Glutamatergic neuron (in vitro differentiated cells): ENCODE data around the gene DLX3. TPM values are rescaled to one million over a fixed set of nuclear protein-coding genes. Genes with fewer than 3 reads are reported as not detected.

Source experiments
- DNase-seq: peaks from one replicate; pipeline ENCODE4 v3.0.0; 2022
- H3K27ac Mint-ChIP-seq: one replicate; pipeline ENCODE4 v1.8.0; 2020; ENCODE audit warnings: mild to moderate bottlenecking, mixed read lengths, inconsistent platforms; ENCODE audit not compliant: unreplicated experiment
- H3K27me3 Mint-ChIP-seq: one replicate; pipeline ENCODE4 v1.8.0; 2020; ENCODE audit warnings: mild to moderate bottlenecking, moderate library complexity, mixed read lengths, inconsistent platforms; ENCODE audit not compliant: unreplicated experiment
- H3K36me3 Mint-ChIP-seq: one replicate; pipeline ENCODE4 v1.8.0; 2020; ENCODE audit warnings: mild to moderate bottlenecking, mixed read lengths, inconsistent platforms; ENCODE audit not compliant: unreplicated experiment
- H3K4me1 Mint-ChIP-seq: one replicate; pipeline ENCODE4 v1.8.0; 2020; ENCODE audit warnings: mild to moderate bottlenecking, low read depth, mixed read lengths, inconsistent platforms; ENCODE audit not compliant: unreplicated experiment
- H3K4me3 Mint-ChIP-seq: one replicate; pipeline ENCODE4 v1.8.0; 2020; ENCODE audit warnings: mild to moderate bottlenecking, mixed read lengths, inconsistent platforms; ENCODE audit not compliant: unreplicated experiment
- H3K9me3 Mint-ChIP-seq: one replicate; pipeline ENCODE4 v1.8.0; 2020; ENCODE audit warnings: mild to moderate bottlenecking, moderate library complexity, mixed read lengths, inconsistent platforms; ENCODE audit not compliant: unreplicated experiment
- CTCF ChIP-seq: fragments of 200-600 bp; sonication (generic); IDR thresholded peaks from one replicate; pipeline ENCODE4 v1.5.0; 2021; ENCODE audit not compliant: partially characterized antibody, unreplicated experiment
- total RNA-seq: library from RNA; stranded (reverse); fragmentation: NEBNext Ultra II Directional; extraction: Animal tissue kit (Norgen Biotek cat#: 25700); gene quantifications from one replicate; pipeline ENCODE4 v1.2.1, GENCODE V29; 2021; ENCODE audit not compliant: unreplicated experiment

Gene DLX3
- total RNA-seq, 1 donor from 2014 or later = 0.37 TPM

GRCh38 chr17:49963626-49964302 lies 31.3 kb downstream of the DLX3 start:
- peaks cover 46% of the 10 kb centered on the region for H3K27me3 Mint-ChIP-seq
- no peaks in the 10 kb centered on the region for H3K36me3 Mint-ChIP-seq
- H3K4me1 Mint-ChIP-seq = peaks cover 11% of the 10 kb centered on the region
- H3K4me3 Mint-ChIP-seq = peak overlapping the region; percentile 75
- H3K27ac Mint-ChIP-seq = no peak overlapping the region
- peak; percentile 60 for DNase-seq
- TF ChIP-seq CTCF = no peak
- H3K9me3 Mint-ChIP-seq = peaks cover 9% of the 10 kb centered on the region

- Mint-ChIP-seq H3K4me3 (peak overlapping the region; percentile 1), H3K27me3 (peaks cover 45% of the 10 kb centered on the region), H3K4me1 (peaks cover 11% of the 10 kb centered on the region), H3K9me3 (peaks cover 9% of the 10 kb centered on the region), H3K27ac (no peak overlapping the region), H3K36me3 (no peaks in the 10 kb centered on the region)
- no peak for DNase-seq
- TF ChIP-seq CTCF = no peak
Observed at GRCh38 chr17:49963309-49963625, 31.8 kb downstream of the DLX3 start.

GRCh38 chr17:49962599-49963308 lies 32.3 kb downstream of the DLX3 start:
- Mint-ChIP-seq H3K4me1 (peaks cover 11% of the 10 kb centered on the region), H3K9me3 (peaks cover 7% of the 10 kb centered on the region), H3K36me3 (no peaks in the 10 kb centered on the region), H3K27me3 (peaks cover 43% of the 10 kb centered on the region), H3K27ac (no peak overlapping the region), H3K4me3 (no peak overlapping the region)
- DNase-seq = no peak
- TF ChIP-seq CTCF = no peak

GRCh38 chr17:49959183-49959935 lies 35.7 kb downstream of the DLX3 start:
- TF ChIP-seq CTCF = no peak
- Mint-ChIP-seq H3K9me3 (peaks cover 3% of the 10 kb centered on the region), H3K4me3 (no peak overlapping the region), H3K36me3 (no peaks in the 10 kb centered on the region), H3K27ac (no peak overlapping the region), H3K27me3 (peaks cover 15% of the 10 kb centered on the region), H3K4me1 (peaks cover 3% of the 10 kb centered on the region)
- DNase-seq = no peak
